Brain pericyte (primary cell): ENCODE data around the gene TADA2A.

Experiments
- DNase-seq: peaks from one replicate; pipeline ENCODE4 v3.0.0-alpha.2; 2012; ENCODE audit warnings: low read depth, low spot score

The TADA2A gene

GRCh38 chr17:37461668-37462067 lies 55.0 kb downstream of the TADA2A start:
- DNase-seq: no peak

GRCh38 chr17:37462492-37462891 lies 55.8 kb downstream of the TADA2A start:
- DNase-seq: no peak

GRCh38 chr17:37463039-37463438 lies 56.4 kb downstream of the TADA2A start:
- DNase-seq: no peak

- no peak for DNase-seq
Observed at GRCh38 chr17:37465069-37465616, 58.5 kb downstream of the TADA2A start.

- no peak for DNase-seq
Observed at GRCh38 chr17:37466471-37466870, 59.8 kb downstream of the TADA2A start.

- DNase-seq: no peak
Observed at GRCh38 chr17:37470181-37470580, 63.5 kb downstream of the TADA2A start.

GRCh38 chr17:37475731-37476420 lies 69.2 kb downstream of the TADA2A start:
- no peak for DNase-seq

GRCh38 chr17:37476431-37477120 lies 69.9 kb downstream of the TADA2A start:
- DNase-seq: no peak

GRCh38 chr17:37478187-37478586 lies 71.5 kb downstream of the TADA2A start:
- DNase-seq: no peak

GRCh38 chr17:37479025-37479424 lies 72.3 kb downstream of the TADA2A start:
- no peak for DNase-seq

- no peak for DNase-seq
Observed at GRCh38 chr17:37480427-37480826, 73.7 kb downstream of the TADA2A start.

GRCh38 chr17:37481001-37481665 lies 74.4 kb downstream of the TADA2A start:
- DNase-seq: no peak

- DNase-seq: peak; percentile 69
Observed at GRCh38 chr17:37483311-37484039, 76.8 kb downstream of the TADA2A start.

GRCh38 chr17:37485938-37486570 lies 79.4 kb downstream of the TADA2A start:
- no peak for DNase-seq

- DNase-seq: peak; percentile 92
Observed at GRCh38 chr17:37488009-37488604, 81.4 kb downstream of the TADA2A start.

GRCh38 chr17:37488607-37489196 lies 82.0 kb downstream of the TADA2A start:
- DNase-seq: peak; percentile 64

GRCh38 chr17:37489197-37490001 lies 82.7 kb downstream of the TADA2A start, which contains the start of gene DUSP14:
Gene DUSP14 (plus strand): TSS chr17:37489891. CDS start chr17:37512273, 22,382 bp downstream.
- no peak for DNase-seq

GRCh38 chr17:37490022-37490587 lies 83.4 kb downstream of the TADA2A start:
- no peak for DNase-seq
